ENCODE results near the gene DUS1L.

DUS1L gene

DNA sequence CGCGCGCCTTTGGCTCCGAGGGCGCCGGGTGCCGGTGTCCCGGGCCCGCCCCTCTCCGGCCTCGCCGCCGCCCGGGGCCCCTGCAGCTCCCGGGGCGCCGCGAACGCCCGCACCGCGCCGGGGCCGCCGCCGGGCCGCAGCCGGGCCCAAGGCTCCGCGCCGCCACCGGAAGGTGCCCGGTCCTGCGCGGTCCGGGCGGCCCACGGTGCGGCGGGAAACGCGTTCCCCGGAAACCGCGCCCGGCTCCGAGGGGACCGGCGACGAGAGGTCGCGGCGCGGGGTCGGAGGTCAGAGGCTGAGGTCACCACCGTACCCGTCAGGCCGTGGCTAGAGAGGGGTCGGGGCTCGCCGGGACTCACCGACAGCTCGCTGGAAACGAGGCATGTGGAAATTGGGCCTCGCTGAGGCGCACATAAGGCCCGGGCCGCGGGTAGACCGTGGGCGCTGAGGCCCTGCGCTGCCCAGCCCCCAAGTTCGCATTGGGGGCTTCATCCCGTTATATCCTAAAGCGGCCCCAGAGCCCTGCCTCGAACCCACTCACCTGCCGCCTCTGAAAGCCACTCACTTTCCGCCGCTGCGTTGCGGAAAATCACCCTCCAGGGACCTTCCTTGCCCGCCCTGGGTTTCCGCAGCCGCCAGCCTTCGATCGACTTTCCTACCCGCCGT lies at the start of gene DUS1L:
TSS of gene DUS1L (minus strand) at position 167 of the 666 bp plus-strand sequence. CDS start 745 bp downstream, outside the sequence.
- DNase-seq (ENCODE audit: low read depth in 2 of 2): peak; percentile 16 to 18

DNA sequence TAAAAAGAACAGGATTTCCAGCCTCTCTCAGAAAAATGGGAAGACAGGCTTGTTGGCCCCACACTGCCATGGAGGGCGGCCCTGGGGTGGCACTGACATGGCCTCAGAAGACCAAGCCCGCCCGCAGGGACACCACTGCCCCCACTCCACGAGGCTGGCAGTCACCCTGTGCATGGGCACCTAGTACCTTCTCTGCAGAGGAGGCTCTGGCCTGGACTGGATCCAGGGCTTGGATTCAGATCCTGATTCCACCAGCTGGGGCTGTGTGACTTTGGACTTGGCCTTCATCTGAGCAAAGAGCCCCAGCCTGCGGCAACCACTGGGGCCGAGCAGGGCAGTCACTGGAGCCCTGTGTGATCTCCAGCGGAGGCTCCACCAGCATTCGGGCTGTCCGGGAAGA lies 49.3 kb upstream of the DUS1L start:
- no peak for DNase-seq (ENCODE audit: low read depth in 2 of 2)

DNA sequence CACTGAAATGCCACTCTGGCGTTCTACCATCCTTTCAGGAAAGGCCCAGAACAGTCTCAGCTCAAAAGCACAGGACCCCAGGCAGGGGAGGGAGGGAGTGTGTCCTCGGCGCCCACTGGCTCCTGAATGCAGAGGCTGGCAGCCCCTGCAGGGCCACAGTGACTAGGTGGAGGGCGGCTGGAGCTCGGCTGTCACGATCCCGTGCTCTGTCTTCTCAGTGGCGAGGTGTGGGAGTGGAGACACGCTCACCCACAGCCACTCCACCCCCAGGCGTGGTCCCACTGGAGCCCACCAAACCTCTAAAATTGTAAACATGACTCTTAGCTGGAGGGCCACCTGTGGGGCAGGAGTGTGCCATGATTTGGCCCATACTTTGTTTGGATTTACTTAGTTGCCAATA lies 48.8 kb upstream of the DUS1L start:
- no peak for DNase-seq (ENCODE audit: low read depth in 2 of 2)

DNA sequence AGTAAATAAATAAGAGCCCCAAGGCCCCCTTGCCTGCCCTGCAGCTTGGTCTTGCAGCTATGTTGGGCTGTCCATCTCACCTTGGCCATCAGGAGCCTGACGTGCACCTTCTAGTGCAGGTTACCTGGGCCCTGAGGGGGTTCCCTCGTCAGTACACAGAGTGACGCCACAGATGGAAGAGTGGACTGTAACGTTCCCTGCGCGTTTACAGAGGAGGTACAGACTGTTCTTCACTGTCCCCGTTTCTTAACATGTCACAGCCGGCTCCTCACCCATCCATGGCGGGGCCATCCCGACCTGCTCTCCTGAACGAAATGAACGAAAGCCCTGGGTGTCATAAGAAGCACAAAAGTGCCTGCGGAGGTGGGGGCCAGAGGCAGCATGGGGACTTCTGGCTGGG lies 48.3 kb upstream of the DUS1L start:
- no peak for DNase-seq (ENCODE audit: low read depth in 2 of 2)

DNA sequence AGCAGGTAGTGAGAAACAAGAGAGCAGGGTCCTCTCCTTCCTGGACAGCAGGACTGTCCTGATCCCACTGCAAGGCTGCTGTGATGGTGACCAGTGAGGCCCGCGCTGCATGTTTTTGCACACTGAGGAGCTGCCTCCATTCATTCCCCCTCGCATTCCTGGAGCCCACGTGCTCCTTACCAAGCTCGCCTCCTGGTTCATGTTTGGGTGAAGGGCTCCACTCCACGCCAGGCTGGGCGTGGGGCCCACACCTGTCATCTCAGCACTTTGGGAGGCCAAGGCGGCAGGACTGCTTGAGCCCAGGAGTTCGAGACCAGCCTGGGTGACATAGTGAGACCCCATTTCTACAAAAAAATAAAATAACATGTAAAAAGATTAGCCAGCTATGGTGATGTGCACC lies 47.8 kb upstream of the DUS1L start:
- no peak for DNase-seq (ENCODE audit: low read depth in 2 of 2)

DNA sequence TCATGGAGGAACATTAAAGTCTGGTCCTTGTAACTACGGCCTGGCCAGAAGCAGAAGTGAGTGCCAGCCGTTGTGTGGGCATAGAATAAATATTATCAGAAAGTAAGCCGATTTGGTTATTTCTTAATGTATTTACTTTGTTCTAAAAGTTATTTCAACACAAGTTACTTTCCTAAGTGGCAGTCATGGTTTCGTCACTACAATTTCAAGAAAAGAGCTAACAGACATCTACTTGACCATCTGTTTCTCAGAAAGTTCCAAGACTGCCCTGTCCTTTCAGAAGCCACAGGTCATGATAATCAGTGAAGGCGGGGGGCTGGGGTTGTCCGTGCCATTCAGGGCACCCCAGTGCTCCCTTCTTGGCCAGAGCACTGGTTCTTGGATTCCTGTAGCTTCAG lies 47.3 kb upstream of the DUS1L start:
- no peak for DNase-seq (ENCODE audit: low read depth in 2 of 2)

DNA sequence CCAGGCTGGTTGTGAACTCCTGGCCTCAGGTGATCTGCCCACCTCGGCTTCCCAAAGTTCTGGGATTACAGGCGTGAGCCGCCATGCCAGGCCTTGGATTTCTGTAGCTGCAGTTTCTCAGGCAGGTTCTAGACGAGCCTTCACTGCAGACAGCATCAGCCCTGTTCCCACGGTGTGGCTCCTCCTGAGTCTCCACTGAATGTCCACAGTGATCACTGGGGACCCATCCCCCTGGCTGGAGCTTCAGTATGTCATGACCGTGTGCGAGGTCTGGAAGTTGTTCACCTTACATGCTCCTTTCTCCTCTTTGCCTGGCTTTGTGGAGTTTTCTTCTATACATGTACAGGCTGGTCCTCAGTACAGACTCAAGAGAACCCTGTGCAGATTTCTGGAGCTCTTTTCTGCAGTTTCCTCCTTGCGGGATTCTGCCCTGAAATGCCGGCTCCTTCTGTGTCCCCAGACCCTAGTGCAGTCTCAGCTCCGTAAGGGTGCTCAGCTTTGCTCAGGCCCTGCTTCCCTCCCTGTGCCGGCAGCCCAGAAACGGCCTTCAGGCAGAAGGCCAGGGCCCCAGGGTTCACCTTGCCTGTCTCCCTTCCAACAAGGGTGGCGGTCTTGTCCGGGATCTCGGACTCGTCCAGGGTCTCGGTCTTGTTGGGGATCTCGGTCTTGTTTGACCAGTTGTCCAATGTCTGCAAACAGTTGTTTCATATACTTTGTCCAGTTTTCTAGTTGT lies 46.7 kb upstream of the DUS1L start:
- no peak for DNase-seq (ENCODE audit: low read depth in 2 of 2)

DNA sequence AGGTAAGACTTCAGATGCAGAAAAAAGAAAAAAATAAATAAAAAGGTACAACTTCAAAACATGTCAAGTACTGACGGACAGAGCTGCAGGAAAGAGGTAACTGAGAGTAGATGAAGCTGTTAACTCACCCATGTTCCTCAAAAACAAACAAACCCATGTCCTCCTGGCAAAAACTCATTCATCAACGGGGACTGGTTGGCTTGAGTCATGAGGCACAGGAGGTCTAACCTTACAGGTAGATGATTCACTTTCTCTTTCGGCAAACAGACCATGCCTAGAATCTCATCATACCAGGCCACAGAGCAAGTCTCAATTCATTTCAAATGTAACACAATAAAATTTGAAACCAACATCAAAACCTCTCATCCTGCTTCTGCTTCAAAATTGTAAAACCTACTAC lies 44.7 kb upstream of the DUS1L start:
- no peak for DNase-seq (ENCODE audit: low read depth in 2 of 2)

DNA sequence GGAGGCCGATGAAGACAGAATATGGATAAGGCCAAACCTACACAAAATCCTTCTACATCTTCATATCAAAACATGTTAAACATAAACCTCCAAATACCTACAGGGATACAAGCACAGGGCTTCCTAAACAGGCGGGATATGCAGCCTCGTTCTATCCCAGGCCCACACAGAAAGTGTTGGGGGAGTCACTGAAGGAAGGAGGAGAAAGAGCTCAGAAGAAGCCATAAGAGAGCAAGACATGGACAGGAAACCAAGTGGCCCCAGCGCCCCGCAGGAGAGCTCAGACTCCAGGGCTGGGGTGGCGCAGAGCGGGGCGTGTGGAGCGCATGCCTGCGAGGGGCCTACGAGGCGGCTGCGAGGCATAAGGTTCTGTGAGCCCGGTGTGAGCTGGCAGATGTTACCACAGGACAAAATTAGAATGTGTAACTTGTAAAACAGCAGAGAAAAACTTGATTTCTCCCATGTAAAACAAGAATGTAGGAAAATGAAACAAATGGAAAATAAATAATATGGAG lies 43.4 kb upstream of the DUS1L start:
- no peak for DNase-seq (ENCODE audit: low read depth in 2 of 2)

DNA sequence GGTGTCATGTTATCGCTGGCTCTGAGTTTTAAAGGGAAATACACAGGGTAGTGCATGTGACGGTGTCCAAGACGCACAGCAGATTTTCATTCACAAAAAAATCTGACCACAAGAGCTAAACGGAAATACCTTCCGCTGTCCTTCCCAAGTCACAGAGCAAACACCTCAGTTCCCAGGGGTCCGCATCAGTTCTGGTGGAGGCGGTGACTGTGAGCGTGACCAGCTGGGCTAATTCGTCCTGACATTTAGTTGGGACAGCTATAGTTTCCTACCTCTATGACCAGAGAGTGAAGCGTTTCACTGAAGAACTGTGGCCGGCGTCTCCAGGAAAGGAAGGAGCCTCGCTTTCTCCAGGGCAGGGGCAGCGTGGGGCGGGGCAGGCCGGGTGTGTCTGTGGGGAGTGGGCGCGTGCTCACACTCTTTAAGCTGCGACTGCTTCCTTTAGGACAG lies 42.9 kb upstream of the DUS1L start:
- no peak for DNase-seq (ENCODE audit: low read depth in 2 of 2)

DNA sequence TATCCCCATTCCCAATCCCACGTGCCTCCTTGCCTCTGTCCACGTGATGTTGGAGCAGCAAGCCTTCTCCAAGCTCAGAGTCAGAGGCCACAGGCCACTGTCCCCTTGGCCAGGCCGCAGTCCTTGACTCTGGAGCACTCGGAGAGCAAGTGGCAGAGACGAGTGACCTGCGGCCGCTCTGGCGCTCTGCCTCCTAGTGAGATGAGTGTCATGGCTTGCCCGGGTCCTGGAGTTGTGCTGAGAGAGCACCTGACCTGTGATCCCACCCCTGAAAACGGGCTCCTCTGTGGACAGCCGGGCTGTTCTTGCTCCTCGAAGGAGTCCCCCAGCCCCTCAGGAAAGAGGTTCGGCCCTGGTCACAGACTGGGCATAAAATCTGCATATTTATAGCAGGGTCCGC lies 42.4 kb upstream of the DUS1L start:
- DNase-seq (ENCODE audit: low read depth in 2 of 2): no peak

DNA sequence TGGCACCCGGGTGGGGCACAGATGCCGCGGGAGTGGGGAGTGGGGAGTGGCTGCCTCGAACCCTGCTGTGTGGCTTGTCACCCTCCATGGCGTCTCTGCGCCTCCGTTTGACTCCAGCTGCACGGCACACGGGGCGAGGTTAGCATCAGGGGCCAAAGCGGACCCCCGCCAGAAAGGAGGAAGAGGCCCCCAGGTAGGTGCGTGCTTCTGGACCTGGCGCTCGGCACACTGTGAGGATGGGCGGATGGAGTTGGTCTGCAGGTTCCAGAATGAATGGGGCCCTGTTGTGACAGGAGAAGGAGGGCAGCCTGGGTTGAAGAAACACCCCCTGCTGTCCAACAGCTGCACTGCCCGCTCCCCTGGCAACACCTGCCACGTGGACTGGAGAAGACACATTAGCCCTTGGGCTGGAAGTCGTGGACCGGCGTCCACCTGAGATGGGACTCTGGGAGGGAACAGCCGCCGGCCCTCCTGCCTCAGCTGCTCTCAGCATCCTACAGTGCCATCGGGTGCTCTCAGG lies 41.8 kb upstream of the DUS1L start:
- no peak for DNase-seq (ENCODE audit: low read depth in 2 of 2)

DNA sequence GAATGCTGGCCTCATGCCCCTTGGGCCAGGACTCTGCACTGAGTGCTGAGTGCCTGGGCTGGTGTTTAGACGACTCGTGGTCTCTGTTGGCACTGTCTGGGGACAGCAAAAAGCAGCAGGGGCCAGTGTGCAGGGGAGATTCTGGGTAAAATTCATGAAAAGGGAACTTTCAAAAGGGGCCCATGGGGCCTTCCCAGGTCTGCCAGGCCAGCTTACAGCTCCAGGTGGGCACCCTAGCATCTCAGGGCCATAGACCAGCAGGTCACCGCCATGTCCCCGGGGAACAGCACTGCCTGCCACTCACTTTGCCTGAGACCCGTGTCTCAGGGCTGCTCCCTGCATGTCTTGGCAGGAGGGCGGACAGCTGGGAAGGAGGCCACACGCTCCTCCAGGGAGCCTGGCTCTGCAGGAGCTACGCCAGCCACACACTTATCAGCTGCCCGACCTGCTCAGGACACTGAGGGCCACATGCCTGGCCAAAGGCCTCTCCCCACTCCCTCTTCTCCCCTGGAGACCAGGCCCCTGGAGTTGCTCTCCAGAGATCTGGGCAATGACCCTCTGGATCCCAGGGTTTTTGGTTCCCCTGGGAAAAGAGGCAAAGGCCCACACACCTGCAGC lies 41.2 kb upstream of the DUS1L start:
- no peak for DNase-seq (ENCODE audit: low read depth in 2 of 2)

DNA sequence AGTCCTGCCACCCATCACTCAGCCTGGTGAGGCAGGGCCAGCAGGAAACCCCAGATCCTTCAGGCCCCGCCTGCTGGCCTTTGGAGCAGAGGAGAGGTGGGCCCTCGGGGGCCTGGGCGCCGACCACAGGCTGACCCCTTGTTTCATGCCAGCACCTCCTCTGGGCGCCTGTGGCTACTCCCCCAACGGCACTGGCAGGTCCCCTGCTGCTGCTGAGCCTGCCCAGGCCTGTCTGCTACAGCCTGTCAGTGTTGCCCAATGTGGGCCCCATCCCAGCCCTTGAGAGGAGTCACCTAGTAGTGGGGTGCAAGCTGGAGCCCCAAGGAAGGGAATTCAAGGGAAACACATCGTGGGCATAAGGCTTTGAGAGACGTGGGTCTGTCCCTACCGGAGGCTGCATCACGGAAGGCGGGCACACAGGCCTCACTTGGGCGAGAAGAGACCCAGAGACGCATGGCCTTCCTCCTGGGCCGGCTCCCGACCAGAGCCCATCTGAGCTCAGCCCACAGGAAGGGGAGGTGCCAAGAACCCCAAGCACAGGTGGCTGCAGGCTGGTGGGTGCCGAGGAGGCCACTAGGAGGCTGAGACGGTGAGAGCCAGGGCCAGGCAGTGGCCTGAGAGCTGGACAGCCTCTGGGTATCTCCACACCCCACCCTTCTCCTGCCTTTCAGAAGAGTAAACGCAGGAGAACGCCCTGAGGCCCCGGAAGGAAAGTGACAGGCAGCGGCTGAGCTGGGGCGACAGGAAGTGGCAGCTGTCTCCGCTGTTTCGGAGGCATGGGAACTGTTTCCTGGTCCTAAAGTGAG lies 40.5 kb upstream of the DUS1L start:
- no peak for DNase-seq (ENCODE audit: low read depth in 2 of 2)

DNA sequence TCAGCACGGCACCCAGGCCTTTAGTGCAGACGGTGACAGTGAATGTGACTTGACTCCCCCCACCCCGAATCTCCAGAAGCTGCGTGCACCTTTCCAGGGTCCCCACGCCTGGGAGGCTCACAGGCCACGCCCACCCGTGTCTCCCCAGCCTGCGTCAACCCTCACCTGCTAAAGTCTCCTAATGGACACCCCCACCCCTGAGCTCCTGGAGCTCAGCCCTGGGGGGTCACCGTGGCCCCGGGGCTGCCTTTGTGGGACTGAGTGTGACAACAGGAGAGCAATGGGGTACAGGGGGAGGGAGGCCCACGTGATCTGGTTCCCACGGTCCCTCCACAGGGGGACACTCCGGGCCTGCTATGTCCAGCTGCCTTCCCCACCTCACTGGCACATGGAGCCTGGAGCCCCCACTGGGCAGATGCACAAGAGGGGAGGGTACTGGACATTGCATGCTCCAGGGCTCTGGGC lies 39.8 kb upstream of the DUS1L start:
- DNase-seq (ENCODE audit: low read depth in 2 of 2): no peak

DNA sequence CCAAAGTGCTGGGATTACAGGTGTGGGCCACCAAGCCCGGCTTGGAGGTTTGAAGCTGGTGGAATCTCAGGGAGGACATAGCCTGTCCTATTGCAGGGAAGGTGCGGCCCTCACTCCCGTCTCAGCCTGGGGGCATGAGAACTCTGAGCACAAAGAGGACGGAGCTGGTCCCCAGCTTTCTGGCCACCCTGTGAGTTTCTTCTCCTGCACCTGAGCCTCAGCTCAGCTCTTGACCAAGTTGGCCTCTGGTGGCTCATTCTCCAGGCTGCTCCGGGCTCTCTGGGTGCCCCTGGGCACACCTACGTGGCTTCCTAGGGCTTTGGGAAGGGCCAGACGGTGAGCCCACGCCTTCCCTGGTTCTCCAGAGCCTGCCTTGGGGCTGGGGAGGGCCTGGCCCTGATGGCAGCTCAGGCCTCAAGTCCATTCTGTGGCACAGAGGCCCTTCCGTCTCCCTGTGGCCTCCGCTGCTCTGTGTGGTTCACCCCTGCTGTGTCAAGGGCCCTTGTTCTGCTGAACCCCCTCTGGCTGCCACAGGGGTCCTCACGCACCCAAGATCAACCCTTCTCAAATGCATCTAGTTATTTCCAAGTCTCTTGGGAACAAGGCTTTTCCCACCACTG lies 39.3 kb upstream of the DUS1L start:
- no peak for DNase-seq (ENCODE audit: low read depth in 2 of 2)

DNA sequence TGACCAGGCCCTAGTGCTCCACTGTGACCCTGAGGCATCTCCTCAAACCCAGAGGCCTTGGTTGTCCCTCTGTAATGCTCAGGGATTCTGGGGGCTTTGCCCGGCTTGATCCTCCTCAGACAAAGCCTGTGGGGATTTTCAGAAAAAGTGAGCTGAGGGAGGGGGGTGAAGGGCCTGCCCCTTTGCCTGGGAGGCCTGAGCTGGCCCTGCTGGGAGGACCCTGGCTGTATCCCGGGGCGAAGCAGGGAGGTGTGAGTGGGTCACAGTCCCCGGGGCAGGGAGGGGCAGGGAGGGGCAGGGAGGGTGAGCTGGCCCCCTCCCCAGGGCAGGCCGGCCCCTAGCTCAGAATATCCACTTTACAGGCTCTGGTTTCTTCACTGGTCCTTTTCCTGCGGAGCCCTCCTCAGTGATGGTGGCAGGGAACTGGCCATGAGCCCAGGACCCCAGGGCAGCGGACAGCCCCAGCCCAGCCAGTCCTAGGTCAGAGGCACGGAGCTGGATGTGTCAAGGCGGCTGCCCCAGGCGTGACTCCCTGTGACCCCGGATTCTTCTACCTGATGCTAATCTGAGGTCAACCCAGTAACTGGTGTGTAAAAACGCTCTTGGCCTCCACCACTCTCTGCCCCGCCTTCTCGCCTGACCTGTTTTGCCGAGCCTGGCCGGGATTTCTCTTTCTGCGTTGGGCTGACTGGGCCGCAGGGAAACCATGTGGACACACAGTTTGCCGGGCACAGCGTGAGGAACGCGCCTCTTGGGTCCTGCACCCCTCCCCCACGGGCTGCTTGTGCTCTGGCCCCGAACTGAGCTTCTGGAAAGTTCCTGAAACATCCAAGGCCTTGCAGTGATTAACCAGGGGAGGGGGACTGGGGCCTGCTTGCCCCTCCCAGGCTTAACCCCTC lies 38.2 kb upstream of the DUS1L start:
- DNase-seq (ENCODE audit: low read depth in 2 of 2): no peak

DNA sequence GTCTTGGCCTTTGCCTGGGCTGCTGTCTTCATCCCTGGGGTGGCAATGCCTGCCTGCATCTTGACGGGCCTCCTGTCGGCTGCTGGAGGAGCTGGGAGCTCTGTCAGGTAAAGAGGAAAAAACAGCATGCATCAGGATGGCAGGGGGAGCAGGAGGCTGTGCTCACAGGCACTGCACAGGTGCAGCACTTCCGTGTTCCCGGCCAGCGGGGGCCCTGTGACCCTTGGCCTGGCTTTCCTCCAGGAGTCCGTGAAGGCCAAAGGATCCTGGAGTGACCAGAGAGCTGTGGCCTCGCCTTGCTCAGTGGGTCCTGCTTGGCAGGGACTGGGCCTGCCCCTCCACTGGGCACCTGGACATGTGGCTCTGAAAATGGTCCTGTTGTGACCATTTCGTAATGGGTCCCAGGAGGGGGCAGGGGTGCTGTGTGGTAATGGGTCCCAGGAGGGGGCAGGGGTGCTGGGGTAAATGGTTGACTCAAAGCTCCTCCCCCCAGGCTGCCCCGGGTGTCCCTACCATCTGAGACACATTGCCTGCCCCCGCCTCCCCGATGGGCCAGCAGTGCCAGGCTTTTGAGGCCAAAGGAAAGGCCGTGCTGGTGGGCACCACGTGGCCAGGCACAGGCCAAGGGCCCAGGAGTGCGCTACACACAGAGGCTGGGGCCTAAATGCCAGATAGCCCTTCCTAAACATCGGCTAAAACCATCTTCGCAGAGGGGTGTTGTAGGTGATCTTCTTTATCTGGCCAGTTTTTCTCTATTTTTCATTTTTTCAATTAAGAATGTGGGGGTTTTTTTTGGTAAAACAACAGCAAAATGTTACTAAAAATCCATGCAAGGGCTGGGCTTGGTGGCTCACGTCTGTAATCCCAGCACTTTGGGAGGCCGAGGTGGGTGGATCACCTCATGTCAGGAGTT lies 36.4 kb upstream of the DUS1L start:
- DNase-seq (ENCODE audit: low read depth in 2 of 2): no peak

DNA sequence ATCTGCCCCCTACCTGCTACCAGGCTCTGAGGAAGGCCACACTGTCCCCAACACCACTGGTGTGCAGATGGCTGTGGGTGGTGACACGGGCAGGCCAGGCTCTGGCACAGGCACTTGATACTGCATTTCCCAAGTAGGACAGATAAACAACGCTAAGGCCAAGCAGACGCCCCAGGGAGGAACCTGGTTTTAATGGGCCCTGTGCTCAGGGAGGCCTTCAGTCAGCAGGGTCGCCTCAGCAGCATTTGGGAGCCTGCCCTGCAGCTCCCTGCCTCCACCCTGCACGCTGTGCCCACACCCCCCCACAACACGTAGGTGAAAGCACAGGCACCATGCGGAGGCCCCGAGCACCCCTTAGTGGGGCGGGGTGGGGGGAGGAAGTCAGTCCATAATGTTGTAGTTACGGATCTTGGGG lies 35.7 kb upstream of the DUS1L start:
- no peak for DNase-seq (ENCODE audit: low read depth in 2 of 2)

Data from fibroblast of skin of left quadriceps (primary cell).